ENCODE data around the gene PDZRN3. TPM values are rescaled to one million over a fixed set of nuclear protein-coding genes. Genes with fewer than 3 reads are reported as not detected.

PDZRN3 gene
- total and polyA plus RNA-seq, 2 donors (not counting 3 experiments of a cell fraction or from before 2014, with no cell fraction given), result not detected

- DNase-seq (ENCODE audit: low read depth, low spot score), result no peak
- TF ChIP-seq POLR2AphosphoS5 (IDR thresholded peaks at IDR 0.05; ENCODE audit: insufficient read depth, low read depth, low read length) (no peak), MYC (IDR thresholded peaks at IDR 0.05; ENCODE audit: low read depth, low read length) (no peak), JUN (IDR thresholded peaks at IDR 0.05; ENCODE audit: borderline replicate concordance, insufficient read depth, insufficient read length, low read depth) (no peak), EZH2 (IDR thresholded peaks at IDR 0.05; ENCODE audit: borderline replicate concordance, low read depth, low read length, severe bottlenecking) (no peak), FOS (IDR thresholded peaks at IDR 0.05; ENCODE audit: borderline replicate concordance, insufficient read depth, low read length) (no peak), GATA2 (IDR thresholded peaks at IDR 0.05; ENCODE audit: insufficient read depth, insufficient read length, low read depth, low read length) (no peak), POLR2A (IDR thresholded peaks at IDR 0.05; ENCODE audit: low read depth, low read length) (no peak), CTCF (IDR thresholded peaks at IDR 0.05; ENCODE audit: extremely low read depth in 1 of 2, insufficient read depth in 1 of 2, low read depth in 1 of 2, low read length in 2 of 2) (no peak), MAX (IDR thresholded peaks at IDR 0.05; ENCODE audit: insufficient read depth, insufficient read length) (no peak)
- POLR2A ChIA-PET, result no interaction called here
- Histone ChIP-seq H3K9me1 (replicated peaks; ENCODE audit: control insufficient read depth, extremely low read depth, insufficient read depth, low read length) (no peaks in the 10 kb centered on the region), H3K4me1 (ENCODE audit: control insufficient read depth, extremely low read depth, insufficient read depth, low read length) (no peaks in the 10 kb centered on the region), H3K4me3 (replicated peaks in 1 of 3; ENCODE audit: insufficient read depth in 1 of 3, low read depth in 1 of 3, low read length in 3 of 3) (no peak overlapping the region), H3K9ac (replicated peaks; ENCODE audit: extremely low read depth, insufficient read depth, low read length) (no peak overlapping the region), H3K9me3 (replicated peaks; ENCODE audit: control insufficient read depth, insufficient read depth, low read length) (no peaks in the 10 kb centered on the region), H3K27me3 (ENCODE audit: control insufficient read depth in 2 of 2, insufficient read depth in 2 of 2, low read length in 2 of 2) (no peaks in the 10 kb centered on the region), H4K20me1 (replicated peaks; ENCODE audit: control insufficient read depth, extremely low read depth, insufficient read depth, low read length) (no peaks in the 10 kb centered on the region), H2AFZ (ENCODE audit: low read depth, low read length) (no peak overlapping the region), H3K36me3 (ENCODE audit: control insufficient read depth in 2 of 2, extremely low read depth in 1 of 2, insufficient read depth in 2 of 2, low read length in 2 of 2) (no peaks in the 10 kb centered on the region), H3K27ac (ENCODE audit: insufficient read depth, low read depth, low read length) (no peak overlapping the region), H3K79me2 (ENCODE audit: control insufficient read depth, insufficient read depth, low read length) (no peaks in the 10 kb centered on the region), H3K4me2 (ENCODE audit: insufficient read depth, low read length) (no peak overlapping the region)
- no TSS peak for BruUV-seq (replicated peaks)
- CTCF ChIA-PET, result no interaction called here
- intact Hi-C loops (cut with micrococcal nuclease), result no loop called here
- no peak for FAIRE-seq
- dilution Hi-C loops (cut with MboI; ENCODE audit: extremely low pct_ligation_motif_present, low sequenced_read_pairs), result no loop called here
Measured at GRCh38 chr3:73471986-73472787, 152.6 kb downstream of the PDZRN3 start.
